ENCODE results near the gene MYRFL. TPM values are rescaled to one million over a fixed set of nuclear protein-coding genes. Genes with fewer than 3 reads are reported as not detected.

Gene MYRFL
- polyA plus RNA-seq, 1 of the 3 experiments (the other 2 are of a cell fraction) = not detected

- WGBS (ENCODE audit: low lambda C conversion rate) = 62% methylated on average over 7 of the region's 7 CpGs
- no peaks in the 10 kb centered on the region for H4K20me1 ChIP-seq (ENCODE audit: insufficient read depth)
- POLR2A ChIA-PET = no interaction called here
- H3K79me2 ChIP-seq (ENCODE audit: insufficient read depth) = no peaks in the 10 kb centered on the region
- no peak overlapping the region for H3K4me3 ChIP-seq (ENCODE audit: low read depth in 2 of 2, low read length in 1 of 2)
- H3K9ac ChIP-seq = no peak overlapping the region
- no peaks in the 10 kb centered on the region for H3K9me3 ChIP-seq
- H3K4me1 ChIP-seq (ENCODE audit: control insufficient read depth in 1 of 2, insufficient read depth in 2 of 2, low read depth in 1 of 2, low read length in 1 of 2) = no peaks in the 10 kb centered on the region
- CTCF ChIA-PET = no interaction called here
- no peaks in the 10 kb centered on the region for H3K9me2 ChIP-seq
- no peak for DNase-seq
- no peak overlapping the region for H2AFZ ChIP-seq (ENCODE audit: low read depth)
- H3F3A ChIP-seq (replicated peaks; ENCODE audit: insufficient read depth) = no peaks in the 10 kb centered on the region
- TF ChIP-seq GATA2 (CRISPR knock-in tag; IDR thresholded peaks at IDR 0.05) (no peak), CTCF (IDR thresholded peaks at IDR 0.05) (no peak), MXI1 (IDR thresholded peaks at IDR 0.05; ENCODE audit: low read depth, low read length) (no peak), IRF3 (IDR thresholded peaks at IDR 0.05; ENCODE audit: low read depth, low read length) (no peak), MAX (IDR thresholded peaks at IDR 0.05; ENCODE audit: low read depth) (no peak), POLR2AphosphoS5 (IDR thresholded peaks at IDR 0.05; ENCODE audit: low read depth, low read length) (no peak), FOSL2 (IDR thresholded peaks at IDR 0.05; ENCODE audit: borderline replicate concordance, low read depth) (no peak), GABPA (IDR thresholded peaks at IDR 0.05; ENCODE audit: low read depth) (no peak), PBX3 (IDR thresholded peaks at IDR 0.05) (no peak), RCOR1 (IDR thresholded peaks at IDR 0.05; ENCODE audit: low read length) (no peak), EP300 (IDR thresholded peaks at IDR 0.05; ENCODE audit: borderline replicate concordance in 1 of 2, low read depth in 1 of 2, low read length in 1 of 2) (no peak), JUND (IDR thresholded peaks at IDR 0.05) (no peak), REST (IDR thresholded peaks at IDR 0.05; ENCODE audit: low read depth, low read length) (no peak)
- H3K27ac ChIP-seq (ENCODE audit: low read depth in 2 of 2, low read length in 1 of 2) = no peak overlapping the region
- 0 out of 2 replicates have a peak, but pooled peaks cover 4% of the 10 kb centered on the region for H3K27me3 ChIP-seq (ENCODE audit: insufficient read depth)
- H3K4me2 ChIP-seq = no peak overlapping the region
- no peaks in the 10 kb centered on the region for H3K36me3 ChIP-seq (replicated peaks in 1 of 2; ENCODE audit: control insufficient read depth in 1 of 2, insufficient read depth in 2 of 2, low read length in 1 of 2)
Measured at GRCh38 chr12:69972136-69972535, 147.1 kb downstream of the MYRFL start.

Measured in SK-N-SH (cell line).